ENCODE measurements around the gene SOX13.
"Not testable (repeated sequence)": the region's sequence is repeated elsewhere in the genome, so short reads cannot be mapped to it uniquely, and the experiment has no call there.

SOX13 gene

DNA sequence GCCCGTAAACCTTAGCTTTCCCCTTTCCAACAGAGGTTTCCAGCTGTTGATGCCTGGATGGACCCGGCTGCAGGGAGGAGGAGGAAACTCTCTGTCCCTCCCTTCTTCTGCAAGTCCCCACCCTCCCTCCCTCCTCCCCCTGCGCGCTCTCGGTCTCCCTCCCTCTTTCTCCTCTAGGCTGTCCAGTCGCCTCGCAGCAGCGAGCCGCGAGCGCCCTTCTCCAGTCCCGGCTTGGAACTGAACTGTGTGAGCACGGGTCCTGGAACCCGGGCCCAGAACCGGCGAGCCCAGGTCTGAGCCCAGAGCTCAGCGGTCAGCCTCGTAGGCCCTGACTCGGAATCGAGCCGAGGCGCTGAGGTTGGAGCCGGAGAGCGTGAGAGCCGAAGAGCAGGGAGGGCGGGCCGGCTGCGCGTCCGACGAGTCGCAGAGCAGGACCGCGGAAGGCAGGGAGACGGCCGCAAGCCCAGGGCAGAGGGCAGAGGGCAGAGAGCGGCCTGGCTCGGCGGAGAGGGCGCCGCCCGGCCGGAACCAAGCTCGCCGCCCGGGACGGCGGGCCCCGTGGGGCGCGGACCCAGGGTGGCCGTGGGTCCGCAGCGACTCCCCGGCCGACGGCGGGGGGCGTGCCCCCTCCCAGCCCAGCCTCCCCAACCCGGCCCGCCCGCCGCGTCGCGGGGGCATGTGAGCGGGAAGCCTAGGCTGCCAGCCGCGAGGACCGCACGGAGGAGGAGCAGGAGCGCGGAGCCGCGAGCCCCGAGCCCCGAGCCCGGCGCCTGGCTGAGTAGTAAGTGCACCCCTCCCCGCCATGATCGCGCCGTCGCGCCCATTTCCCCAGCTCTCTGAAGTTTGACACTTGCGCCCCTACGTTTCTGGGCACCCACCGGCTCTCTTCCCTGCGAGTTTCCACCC is at the start of gene SOX13:
TSS of gene SOX13 (plus strand) at position 185 of the 906 bp plus-strand sequence. CDS start 39,801 bp downstream, outside the sequence.
- DNase-seq (ENCODE audit: low spot score): peak; percentile 15
- no peak for FAIRE-seq

DNA sequence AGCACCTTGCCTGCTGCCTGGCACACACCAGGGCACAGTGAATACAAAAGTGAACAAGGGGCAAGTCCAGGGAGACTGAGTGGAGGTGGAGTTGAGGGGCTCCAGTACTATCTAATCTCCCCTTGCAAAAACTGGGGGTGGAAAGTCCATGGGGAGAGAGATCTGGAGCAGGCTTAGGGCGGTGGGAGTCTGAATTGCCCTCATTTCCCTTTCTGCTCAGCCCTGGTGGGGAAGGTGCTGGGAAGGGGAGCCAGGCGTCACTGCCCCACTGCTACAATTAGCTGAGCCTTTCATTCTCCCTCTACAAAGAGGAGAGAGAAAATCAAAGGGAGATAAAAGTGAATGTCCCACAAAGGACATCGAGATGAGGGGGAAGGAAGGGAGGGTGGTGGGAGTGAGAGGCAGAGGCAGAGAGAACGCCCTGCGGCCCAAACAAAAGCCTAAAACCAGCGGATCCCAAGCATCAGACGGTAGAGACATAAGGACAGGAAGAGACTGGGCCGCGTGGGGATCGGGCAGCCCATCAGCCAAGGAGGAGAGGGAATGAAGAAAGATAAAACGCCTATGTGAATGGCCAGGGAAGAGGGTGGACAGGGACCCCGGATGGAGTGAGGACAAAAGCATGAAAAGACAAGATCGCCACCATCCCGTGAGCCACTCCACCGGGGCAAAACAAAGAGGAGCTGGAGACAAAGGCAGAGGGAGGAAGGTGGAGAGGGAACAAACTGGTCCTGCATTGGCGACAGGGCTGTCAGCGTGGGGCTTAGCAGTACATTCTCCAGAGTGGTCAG is 46.8 kb upstream of the SOX13 start:
- FAIRE-seq (no peak), DNase-seq (ENCODE audit: low spot score) (no peak)

DNA sequence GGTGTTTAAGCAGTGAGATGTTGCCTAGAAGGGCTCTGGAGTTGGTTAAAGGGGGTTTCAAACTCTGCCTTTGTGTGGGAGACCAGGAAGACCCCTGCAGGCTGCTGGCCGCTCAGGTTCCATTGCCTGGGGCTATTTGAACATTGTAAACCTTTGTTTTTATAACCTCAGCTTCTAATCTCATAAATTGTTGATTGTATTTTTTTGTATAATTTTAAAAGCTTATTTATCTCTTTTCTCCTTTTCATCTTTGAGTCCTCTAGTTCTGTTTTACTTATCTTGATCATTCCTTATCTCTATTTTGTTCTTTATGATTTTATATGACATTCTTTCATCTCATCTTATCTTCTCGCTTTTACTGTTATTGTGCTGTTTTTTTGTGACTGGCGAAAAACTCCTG is 45.5 kb upstream of the SOX13 start:
- FAIRE-seq: no peak
- DNase-seq (ENCODE audit: low spot score): no peak

DNA sequence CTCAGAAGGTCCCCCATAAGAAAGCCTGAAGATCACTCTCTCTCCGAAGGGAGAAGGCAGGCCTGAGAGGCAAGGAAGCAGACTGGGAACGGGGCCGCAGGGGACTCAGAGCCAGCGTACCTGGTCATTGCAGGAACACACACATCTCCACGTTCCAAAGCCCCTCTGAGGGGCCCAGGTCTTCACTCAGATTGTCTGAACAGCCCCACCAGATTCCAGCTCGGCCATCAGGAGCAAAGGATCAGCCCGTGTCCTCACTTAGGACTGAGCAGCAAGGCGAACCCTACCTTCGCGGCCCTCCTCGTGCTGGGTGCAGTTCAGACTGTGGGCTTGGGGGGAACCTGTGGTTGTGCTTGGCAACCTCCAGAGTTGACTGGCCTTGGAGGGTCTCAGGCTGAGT is 43.9 kb upstream of the SOX13 start:
- DNase-seq (ENCODE audit: low spot score) (no peak), FAIRE-seq (no peak)

DNA sequence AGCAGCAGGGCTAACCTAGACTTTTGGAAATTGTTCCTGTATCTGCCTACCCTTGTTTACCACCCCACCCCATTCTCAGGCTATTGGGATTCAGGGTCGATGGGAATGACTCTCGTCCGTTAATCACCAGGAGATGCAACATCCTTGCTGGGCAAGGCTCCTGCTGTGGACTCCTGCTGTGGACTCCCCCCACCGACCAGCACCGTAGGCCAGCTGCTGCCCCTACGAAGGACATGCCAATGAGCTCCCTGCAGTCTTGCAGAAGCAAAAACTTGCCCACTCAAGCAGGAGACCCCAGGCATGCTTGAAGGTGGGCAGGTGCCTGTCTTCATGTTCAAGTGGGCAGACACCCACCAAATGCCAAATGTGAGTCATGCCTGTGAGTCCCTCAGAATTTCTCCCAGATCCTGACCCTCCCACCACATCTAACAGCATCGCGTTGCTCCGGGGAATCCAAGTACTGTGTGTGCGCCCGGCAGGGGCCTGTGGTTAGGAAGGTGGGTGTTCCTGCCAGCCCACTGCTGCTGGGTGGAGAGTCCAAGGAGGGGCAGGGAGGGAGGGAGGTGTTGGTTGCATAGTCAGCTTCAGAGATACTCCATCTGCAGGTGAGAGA is 41.7 kb upstream of the SOX13 start:
- FAIRE-seq: no peak

DNA sequence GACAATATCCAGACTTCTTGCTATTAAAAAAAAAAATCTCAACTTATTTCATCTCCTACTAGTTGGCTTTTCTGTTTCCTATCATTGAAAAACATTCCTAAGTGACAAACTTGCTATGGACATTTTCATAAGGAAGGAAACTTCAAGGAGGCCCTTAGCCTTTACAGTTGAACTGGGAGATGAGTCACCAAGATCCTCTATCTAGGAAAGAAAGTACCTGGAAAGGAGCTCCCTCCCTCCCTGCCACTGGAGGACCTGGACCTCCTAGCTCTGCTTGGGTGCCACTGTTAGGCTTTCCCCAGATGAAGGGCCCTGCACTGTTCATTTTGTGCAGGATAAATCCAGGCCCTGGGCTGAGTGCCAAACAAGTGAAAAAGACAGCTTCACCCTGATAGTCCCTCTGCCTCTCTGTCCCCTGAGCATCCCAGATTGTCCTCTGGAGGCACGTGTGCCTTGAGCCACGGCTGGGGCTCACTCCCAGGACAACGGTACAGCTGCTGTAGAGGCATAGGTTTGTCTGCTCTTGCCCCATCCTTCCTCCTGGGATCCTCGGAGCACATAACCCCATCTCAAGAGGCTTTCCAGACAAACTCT is 40.2 kb upstream of the SOX13 start:
- DNase-seq (ENCODE audit: low spot score) (no peak), FAIRE-seq (no peak)

More for the DNA sequence above, 41.7 kb upstream of the SOX13 start:
- no peak for DNase-seq (ENCODE audit: low spot score)

DNA sequence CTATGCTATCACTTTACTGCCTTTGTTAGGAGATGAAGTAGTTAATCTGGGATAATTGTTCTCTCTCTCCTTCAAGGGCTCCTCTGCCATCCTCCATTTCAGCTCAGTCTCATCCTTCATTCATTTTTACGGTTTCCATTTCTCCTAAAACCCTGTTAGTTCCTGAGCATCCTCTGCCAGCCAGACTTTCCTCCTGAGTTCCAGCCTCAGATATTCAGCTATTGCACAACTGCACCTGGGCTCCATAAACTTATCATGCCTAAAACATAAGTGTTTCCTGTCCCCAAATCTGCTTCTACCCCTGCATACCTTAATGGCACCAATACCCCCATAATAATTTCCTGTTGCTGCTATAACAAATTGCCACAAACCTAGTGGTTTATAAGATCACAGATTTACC is 39.6 kb upstream of the SOX13 start:
- DNase-seq (ENCODE audit: low spot score) (no peak), FAIRE-seq (no peak)

DNA sequence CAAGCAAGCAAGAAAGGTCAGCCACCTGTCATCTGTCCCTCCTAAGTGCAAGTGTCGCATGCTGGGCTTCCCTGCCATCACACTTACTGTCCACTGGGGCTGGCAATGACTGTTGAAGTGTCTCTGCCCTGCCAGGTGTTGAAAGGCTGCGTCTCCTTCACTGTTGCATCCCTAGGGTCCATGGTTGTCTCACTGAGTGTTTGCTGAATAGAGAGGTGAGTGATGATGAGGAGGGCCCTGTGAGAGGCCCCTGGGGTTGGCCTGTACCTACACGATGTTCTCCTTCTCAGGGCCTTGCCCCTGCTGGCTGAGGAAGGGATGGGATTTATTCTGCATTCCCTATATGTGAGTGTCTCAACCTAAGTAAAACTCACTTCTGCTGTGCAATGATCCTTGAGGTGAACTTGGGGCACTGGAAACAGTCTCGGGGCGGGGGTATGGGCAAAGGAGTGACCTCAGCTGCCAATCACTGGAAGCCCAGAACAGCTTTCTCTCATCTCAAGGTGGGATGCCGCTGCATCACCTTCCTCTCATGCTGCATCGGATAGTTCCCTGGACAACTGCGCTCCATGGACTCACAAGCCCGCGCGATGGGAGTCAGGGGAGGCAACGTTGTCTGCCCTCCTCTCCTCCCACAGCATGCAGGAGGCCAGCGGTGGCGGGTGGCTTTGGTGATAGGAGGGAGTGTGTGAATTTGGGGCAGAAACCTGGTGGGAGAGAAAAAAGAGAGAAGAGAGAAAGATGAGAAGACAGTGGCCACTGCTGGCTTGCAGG is 35.8 kb upstream of the SOX13 start:
- DNase-seq (ENCODE audit: low spot score) (no peak), FAIRE-seq (no peak)

DNA sequence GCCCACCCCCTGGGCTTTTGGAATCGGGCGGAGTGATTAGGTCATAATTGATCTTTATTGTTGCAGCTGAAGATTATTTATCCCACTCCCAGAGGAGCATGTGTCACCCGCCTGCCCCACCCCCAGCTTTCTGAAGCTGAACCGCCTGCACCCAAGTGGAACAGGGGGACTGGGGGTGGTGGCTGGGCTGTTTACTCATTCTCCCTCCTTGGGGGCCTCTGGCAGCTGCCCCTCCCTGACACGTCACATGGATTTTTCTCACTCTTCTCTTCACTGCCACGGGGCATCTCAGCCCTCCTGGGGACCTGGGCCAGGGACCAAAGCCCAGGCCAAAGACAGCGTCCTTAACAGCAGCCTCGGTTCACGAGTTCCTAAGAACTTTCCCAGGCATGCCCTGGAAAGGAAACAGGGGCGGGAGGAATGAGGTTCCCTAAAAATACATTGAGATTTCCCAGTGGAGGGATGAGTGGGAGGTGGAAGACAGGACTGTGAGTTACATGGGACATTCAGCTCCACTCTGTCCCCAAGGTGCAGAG is 31.6 kb upstream of the SOX13 start:
- no peak for FAIRE-seq

DNA sequence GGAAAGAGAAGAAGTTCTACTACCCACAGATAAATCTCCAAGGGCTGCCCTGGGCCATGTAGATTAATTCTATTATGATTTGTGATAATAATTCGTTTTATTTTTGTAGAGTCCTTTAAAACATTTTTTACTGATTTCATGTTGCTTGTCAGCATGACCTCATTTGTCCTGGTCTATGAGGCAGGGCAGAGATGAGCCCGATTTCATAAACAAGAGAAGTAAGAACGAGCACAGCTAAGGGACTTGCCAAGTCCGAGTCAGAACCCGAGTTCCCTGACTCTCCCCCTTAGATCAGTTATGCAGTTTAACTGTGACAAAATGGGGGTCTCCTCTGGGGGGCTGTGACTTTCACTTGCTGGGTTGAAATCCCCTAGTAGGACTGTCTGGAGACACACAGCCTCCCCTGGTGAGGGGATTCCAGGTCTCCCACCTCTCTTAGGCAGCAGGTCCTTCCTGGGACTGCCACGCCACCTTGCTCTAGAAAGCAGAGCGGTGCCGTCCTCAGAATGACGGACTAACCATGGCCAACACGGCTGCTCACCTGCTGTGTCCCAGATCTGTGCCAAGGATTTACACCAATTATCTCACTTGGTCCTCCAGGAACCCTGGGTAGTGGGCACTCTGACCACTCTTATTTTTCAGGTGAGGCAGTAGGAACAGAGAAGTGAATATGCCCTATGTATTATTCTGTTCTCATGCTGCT is 31.0 kb upstream of the SOX13 start:
- DNase-seq (ENCODE audit: low spot score) (no peak), FAIRE-seq (no peak)

More for the DNA sequence above, 31.6 kb upstream of the SOX13 start:
- no peak for DNase-seq (ENCODE audit: low spot score)

DNA sequence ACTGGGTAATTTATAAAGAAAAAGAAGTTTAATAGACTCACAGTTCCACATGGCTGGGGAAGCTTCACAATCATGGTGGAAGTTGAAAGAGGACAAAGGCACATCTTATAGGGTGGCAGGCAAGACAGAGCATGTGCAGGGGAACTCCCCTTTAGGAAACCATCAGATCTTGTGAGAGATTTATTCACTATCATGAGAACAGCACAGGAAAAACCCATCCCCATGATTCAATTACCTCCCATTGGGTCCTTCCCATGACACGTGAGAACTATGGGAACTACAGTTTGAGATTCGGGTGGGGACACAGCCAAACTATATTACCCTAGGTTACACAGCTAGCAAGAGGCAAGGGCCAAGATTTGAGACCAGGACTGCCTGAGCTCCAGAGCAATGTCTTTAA is 30.4 kb upstream of the SOX13 start:
- no peak for DNase-seq (ENCODE audit: low spot score)

DNA sequence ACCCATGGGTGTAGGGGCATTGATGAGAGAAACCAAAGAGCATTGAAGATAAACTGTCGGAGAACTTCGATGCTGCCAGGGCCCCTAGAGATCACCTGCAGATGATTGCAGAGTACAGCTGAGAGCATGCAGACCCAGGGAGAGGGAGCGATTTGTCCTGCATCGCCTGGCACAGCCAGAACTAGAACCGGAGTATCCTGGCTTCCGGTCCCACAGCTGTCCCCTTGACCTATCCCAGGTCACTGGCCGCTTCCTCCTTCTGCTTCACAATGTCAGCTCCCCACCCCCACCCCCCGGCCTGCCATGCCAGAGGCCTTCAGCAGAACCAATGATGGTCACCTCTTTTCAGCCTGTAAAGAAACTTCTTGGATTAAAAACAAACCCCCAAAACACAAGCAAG is 29.2 kb upstream of the SOX13 start:
- FAIRE-seq: no peak
- DNase-seq (ENCODE audit: low spot score): no peak

More for the DNA sequence above, 30.4 kb upstream of the SOX13 start:
- FAIRE-seq: no peak

DNA sequence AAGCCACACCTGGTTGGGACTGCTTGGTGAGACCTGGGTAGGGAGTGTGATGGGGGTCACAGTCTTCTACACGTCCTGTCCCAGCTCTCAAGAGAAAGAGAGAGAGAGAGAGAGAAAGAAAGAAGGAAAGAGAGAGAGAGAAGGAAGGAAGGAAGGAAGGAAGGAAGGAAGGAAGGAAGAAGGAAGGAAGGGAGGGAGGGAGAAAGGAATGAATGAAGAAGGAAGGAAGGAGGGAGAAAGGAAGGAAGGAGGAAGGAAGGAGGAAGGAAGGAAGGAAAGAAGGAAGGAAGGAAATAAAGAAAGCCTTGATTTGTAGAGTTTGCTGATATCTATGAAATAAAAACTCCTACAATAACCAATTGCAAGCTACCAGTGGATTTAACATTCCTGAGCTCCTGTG is 28.5 kb upstream of the SOX13 start:
- DNase-seq (ENCODE audit: low spot score) (no peak), FAIRE-seq (no peak)

DNA sequence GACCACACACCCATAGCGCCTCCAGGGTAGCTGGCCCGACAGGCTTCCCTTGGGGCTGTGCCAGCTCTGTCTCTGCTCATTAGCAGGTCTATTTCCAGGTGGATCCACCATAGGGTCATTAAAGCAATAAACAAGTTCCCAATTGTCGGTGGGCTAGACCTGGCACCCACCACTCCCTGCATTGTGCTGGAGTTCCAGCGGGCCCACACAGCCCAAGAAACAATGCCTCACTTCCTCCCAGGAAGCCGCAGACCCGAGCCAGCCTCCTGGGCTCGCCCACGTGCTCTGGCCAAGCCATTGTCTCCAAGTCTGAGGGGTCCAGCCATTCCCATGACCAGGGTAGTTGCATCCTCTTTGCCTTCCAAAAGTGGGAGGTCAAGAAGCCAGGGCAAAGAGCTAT is 27.5 kb upstream of the SOX13 start:
- DNase-seq (ENCODE audit: low spot score): no peak
- no peak for FAIRE-seq

DNA sequence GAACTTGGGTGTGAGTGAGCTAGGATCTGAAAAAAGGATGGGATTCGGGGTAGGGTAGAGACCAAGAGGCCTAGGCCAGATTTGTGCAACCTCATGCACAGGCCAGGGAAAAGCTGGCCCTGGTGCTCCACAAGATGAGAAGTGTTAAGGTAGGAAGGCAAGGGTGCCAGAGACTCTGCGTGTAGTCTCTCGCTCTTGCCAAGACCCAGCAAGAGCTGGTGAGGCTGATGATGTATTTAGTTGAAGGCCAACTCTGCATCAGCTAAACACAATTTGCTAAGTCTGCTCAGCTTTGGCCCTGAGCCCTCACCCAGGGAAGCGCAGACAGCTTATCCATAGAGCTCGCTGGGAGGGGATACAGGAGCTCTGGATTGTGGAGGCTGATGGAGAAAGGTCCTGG is 26.6 kb upstream of the SOX13 start:
- no peak for DNase-seq (ENCODE audit: low spot score)
- no peak for FAIRE-seq

DNA sequence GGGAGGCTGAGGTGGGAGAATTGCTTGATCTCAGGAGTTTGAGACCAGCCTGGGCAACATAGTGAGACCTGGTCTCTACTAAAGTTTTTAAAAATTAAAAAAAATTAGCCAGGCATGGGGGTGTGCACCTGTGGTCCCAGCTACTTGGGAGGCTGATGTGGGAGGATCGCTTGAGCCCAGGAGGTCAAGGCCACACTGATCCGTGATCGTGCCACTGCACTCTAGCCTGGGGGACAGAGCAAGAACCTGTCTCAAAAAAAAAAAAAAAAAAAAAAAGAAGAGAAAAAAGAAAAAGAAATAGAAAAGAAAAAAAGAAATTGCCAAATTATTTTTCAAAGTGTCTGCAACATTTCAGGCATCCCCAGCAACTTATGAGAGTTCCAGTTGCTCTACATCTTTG is 24.1 kb upstream of the SOX13 start:
- not testable (repeated sequence) for FAIRE-seq; DNase-seq (ENCODE audit: low spot score)

DNA sequence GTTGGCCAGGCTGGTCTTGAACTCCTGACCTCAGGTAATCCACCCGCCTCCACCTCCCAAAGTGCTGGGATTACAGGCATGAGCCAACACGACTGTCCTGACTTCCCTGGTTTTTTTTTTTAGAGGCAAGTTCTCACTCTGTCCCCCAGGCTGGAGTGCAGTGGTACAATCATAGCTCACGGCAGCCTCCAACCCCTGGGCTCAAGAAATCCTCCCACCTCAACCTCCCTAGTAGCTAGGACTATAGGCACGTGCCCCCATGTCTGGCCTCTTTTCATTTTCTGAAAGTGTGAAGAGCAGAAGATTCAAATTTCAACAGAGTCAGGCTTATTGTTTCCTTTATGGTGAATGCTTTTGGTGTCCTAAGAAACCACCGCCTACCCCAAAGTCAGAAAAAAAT is 21.7 kb upstream of the SOX13 start:
- DNase-seq (ENCODE audit: low spot score) (no peak), FAIRE-seq (no peak)

DNA sequence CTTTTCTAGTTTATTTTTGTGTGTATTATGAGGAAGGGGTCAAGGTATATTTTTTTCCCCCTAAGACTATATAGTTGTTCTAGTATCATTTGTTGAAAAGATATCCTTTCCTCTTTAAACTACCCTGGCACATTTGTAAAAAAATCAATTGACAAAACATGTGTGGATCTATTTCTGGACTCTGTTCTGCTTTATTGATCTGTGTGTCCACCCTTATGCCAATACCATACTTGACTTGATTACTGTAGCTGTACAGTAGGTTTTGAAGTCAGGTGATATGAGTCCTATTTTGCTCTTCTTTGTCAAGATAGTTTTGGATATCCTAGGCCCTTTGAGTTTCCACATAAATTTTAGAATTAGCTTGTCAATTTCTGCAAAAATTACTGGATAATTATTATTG is 21.2 kb upstream of the SOX13 start:
- FAIRE-seq: no peak

DNA sequence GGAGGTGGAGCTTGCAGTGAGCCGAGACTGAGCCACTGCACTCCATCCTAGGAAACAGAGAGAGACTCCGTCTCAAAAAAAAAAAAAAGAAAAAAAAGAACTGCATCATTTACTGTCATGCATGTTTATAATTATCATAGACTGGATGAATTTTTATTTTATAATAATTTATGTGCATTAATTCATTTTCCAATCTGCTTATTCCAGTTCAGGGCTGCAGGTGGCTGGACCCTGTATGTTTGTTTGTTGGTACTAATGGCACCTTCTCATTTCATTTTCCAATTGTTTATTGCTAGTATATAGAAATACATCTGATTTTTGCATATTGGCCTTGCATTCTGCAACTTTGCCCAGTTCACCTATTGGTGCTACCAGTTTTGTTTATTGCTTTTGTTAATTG is 19.0 kb upstream of the SOX13 start:
- no peak for FAIRE-seq
- no peak for DNase-seq (ENCODE audit: low spot score)

More for the DNA sequence above, 21.2 kb upstream of the SOX13 start:
- DNase-seq (ENCODE audit: low spot score): no peak

DNA sequence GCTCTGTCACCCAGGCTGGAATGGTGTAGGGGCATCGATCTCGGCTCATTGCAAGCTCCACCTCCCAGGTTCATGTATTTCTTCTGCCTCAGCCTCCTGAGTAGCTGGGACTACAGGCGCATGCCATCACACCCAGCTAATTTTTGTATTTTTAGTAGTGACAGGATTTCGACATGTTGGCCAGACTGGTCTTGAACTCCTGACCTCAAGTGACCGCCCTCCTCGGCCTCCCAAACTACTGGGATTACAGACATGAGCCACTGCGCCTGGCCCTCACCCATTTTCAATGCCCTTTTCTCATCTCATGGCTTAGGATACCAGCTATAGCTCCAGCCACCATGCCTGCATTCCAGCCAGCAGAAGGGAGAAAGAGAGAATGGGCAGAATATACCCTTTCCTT is 12.9 kb upstream of the SOX13 start:
- FAIRE-seq (no peak), DNase-seq (ENCODE audit: low spot score) (no peak)

Measured in RCC 7860 (cell line).